ENCODE measurements around the gene KHDRBS2.

Gene KHDRBS2

GRCh38 chr6:62202078-62202477, 83.9 kb downstream of the KHDRBS2 start:
- no peak for TF ChIP-seq CTCF (IDR thresholded peaks at IDR 0.05; ENCODE audit: borderline replicate concordance, insufficient read depth, low read depth, low read length)
- no peak overlapping the region for H3K4me3 ChIP-seq (ENCODE audit: low read depth, low read length)

- no peak overlapping the region for H3K4me3 ChIP-seq (ENCODE audit: low read depth, low read length)
- no peak for TF ChIP-seq CTCF (IDR thresholded peaks at IDR 0.05; ENCODE audit: borderline replicate concordance, insufficient read depth, low read depth, low read length)
Measured at GRCh38 chr6:62192593-62192992, 93.4 kb downstream of the KHDRBS2 start.

- TF ChIP-seq CTCF (IDR thresholded peaks at IDR 0.05; ENCODE audit: borderline replicate concordance, insufficient read depth, low read depth, low read length): no peak
- H3K4me3 ChIP-seq (ENCODE audit: low read depth, low read length): no peak overlapping the region
Measured at GRCh38 chr6:62175195-62175594, 110.8 kb downstream of the KHDRBS2 start.

- no peak for TF ChIP-seq CTCF (IDR thresholded peaks at IDR 0.05; ENCODE audit: borderline replicate concordance, insufficient read depth, low read depth, low read length)
- H3K4me3 ChIP-seq (ENCODE audit: low read depth, low read length): no peak overlapping the region
Measured at GRCh38 chr6:62174548-62174947, 111.5 kb downstream of the KHDRBS2 start.

GRCh38 chr6:62167736-62168135, 118.3 kb downstream of the KHDRBS2 start:
- H3K4me3 ChIP-seq (ENCODE audit: low read depth, low read length): no peak overlapping the region
- no peak for TF ChIP-seq CTCF (IDR thresholded peaks at IDR 0.05; ENCODE audit: borderline replicate concordance, insufficient read depth, low read depth, low read length)

GRCh38 chr6:62162858-62163257, 123.2 kb downstream of the KHDRBS2 start:
- TF ChIP-seq CTCF (IDR thresholded peaks at IDR 0.05; ENCODE audit: borderline replicate concordance, insufficient read depth, low read depth, low read length): no peak
- H3K4me3 ChIP-seq (ENCODE audit: low read depth, low read length): no peak overlapping the region

- TF ChIP-seq CTCF (IDR thresholded peaks at IDR 0.05; ENCODE audit: borderline replicate concordance, insufficient read depth, low read depth, low read length): no peak
- no peak overlapping the region for H3K4me3 ChIP-seq (ENCODE audit: low read depth, low read length)
Measured at GRCh38 chr6:62152796-62153195, 133.2 kb downstream of the KHDRBS2 start.

All from GM12875 (cell line).